DND-41 (cell line): ENCODE measurements around the gene MVP.

Experiments used
- EZH2 ChIP-seq: IDR thresholded peaks from 3 replicates; pipeline ENCODE4 v1.6.1; 2012; ENCODE audit warnings: borderline replicate concordance, low read depth, mild to moderate bottlenecking, moderate library complexity, low read length, inconsistent platforms; ENCODE audit not compliant: severe bottlenecking
- TF ChIP-seq, protein P1 (sequence below): IDR thresholded peaks from 2 replicates; pipeline ENCODE4 v1.5.1; 2012; ENCODE audit warnings: borderline replicate concordance, low read length, moderate library complexity, mild to moderate bottlenecking; ENCODE audit not compliant: poor library complexity, severe bottlenecking; ENCODE audit errors: extremely low read depth

DNA sequence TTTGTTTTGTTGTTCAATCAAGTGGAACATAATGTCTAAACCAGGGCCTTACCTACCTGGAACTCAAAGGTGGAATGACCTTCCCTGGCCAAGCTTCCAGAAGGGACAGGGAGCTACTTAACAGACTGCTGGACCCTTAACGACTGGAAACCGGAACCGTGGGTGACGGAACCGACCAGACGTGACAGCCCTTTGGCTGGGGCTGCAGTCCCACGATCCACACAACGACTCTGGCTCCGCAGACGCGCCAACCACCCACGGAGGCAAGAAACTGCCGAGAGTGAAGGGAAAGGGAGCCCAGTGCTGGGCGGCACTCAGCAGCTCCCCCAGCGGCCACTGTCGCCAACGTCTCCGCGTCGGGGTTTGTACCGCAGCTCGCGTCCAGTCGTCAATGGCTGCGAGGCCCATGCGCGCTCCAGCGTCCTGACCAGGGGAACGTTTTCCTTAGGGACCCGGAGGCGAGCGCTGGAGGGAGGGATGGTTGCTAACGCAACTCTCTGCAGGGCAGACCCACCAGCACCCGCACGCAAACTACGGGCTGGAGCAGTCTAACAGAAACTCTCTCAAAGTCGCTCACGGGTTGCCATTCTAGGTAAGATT is 35.3 kb upstream of the MVP start:
- TF ChIP-seq, protein P1, sequence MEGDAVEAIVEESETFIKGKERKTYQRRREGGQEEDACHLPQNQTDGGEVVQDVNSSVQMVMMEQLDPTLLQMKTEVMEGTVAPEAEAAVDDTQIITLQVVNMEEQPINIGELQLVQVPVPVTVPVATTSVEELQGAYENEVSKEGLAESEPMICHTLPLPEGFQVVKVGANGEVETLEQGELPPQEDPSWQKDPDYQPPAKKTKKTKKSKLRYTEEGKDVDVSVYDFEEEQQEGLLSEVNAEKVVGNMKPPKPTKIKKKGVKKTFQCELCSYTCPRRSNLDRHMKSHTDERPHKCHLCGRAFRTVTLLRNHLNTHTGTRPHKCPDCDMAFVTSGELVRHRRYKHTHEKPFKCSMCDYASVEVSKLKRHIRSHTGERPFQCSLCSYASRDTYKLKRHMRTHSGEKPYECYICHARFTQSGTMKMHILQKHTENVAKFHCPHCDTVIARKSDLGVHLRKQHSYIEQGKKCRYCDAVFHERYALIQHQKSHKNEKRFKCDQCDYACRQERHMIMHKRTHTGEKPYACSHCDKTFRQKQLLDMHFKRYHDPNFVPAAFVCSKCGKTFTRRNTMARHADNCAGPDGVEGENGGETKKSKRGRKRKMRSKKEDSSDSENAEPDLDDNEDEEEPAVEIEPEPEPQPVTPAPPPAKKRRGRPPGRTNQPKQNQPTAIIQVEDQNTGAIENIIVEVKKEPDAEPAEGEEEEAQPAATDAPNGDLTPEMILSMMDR = no peak
- no peak for TF ChIP-seq EZH2
